GM23248 (cell line): Measurements from ENCODE around the gene SLC5A6. TPM values are rescaled to one million over a fixed set of nuclear protein-coding genes. Genes with fewer than 3 reads are reported as not detected.
"Not testable (repeated sequence)": the region's sequence is repeated elsewhere in the genome, so short reads cannot be mapped to it uniquely, and the experiment has no call there.

Experiments
- DNase-seq: peaks from one replicate; pipeline ENCODE4 v3.0.0-alpha.2; 2015
- H2AFZ ChIP-seq: fragments of 200-600 bp; sonication (generic); 2 replicates; pipeline ENCODE4 v1.6.1; 2016; ENCODE audit warnings: antibody characterized with exemption
- H3F3A ChIP-seq: fragments of 200-600 bp; sonication (generic); 2 replicates; pipeline ENCODE4 v1.6.1; 2016; ENCODE audit warnings: mild to moderate bottlenecking, antibody characterized with exemption, mixed run types; ENCODE audit not compliant: insufficient read depth
- H3K27ac ChIP-seq: fragments of 200-600 bp; sonication (generic); 2 replicates; pipeline ENCODE4 v1.5.1; 2016; ENCODE audit warnings: mild to moderate bottlenecking
- H3K27me3 ChIP-seq: fragments of 200-600 bp; sonication (generic); replicated peaks from 2 replicates; pipeline ENCODE4 v1.6.1; 2016; ENCODE audit warnings: mild to moderate bottlenecking; ENCODE audit not compliant: insufficient read depth
- H3K36me3 ChIP-seq: fragments of 200-600 bp; sonication (generic); 2 replicates; pipeline ENCODE4 v1.6.1; 2016; ENCODE audit warnings: low read depth, mild to moderate bottlenecking
- H3K4me1 ChIP-seq: fragments of 200-600 bp; sonication (generic); 2 replicates; pipeline ENCODE4 v1.6.1; 2016; ENCODE audit warnings: mild to moderate bottlenecking; ENCODE audit not compliant: insufficient read depth
- H3K4me2 ChIP-seq: fragments of 200-600 bp; sonication (generic); one replicate; pipeline ENCODE4 v1.6.1; 2016; ENCODE audit warnings: mild to moderate bottlenecking; ENCODE audit not compliant: unreplicated experiment
- H3K4me3 ChIP-seq: fragments of 200-600 bp; sonication (generic); 2 replicates; pipeline ENCODE4 v1.5.1; 2016; ENCODE audit warnings: mild to moderate bottlenecking
- H3K79me2 ChIP-seq: fragments of 200-600 bp; sonication (generic); 2 replicates; pipeline ENCODE4 v1.6.1; 2016; ENCODE audit warnings: mild to moderate bottlenecking; ENCODE audit not compliant: insufficient read depth
- H3K9ac ChIP-seq: fragments of 200-600 bp; sonication (generic); 2 replicates; pipeline ENCODE4 v1.6.1; 2016; ENCODE audit warnings: mild to moderate bottlenecking
- H3K9me2 ChIP-seq: fragments of 200-600 bp; sonication (generic); 2 replicates; pipeline ENCODE4 v1.6.1; 2016; ENCODE audit warnings: mixed run types, mild to moderate bottlenecking, moderate library complexity; ENCODE audit not compliant: insufficient read depth
- H3K9me3 ChIP-seq: fragments of 200-600 bp; sonication (generic); one replicate; pipeline ENCODE4 v1.6.1; 2017; ENCODE audit warnings: low read depth
- H4K20me1 ChIP-seq: fragments of 200-600 bp; sonication (generic); 2 replicates; pipeline ENCODE4 v1.6.0; 2016; ENCODE audit not compliant: insufficient read depth
- EZH2 ChIP-seq: fragments of 200-600 bp; sonication (generic); IDR thresholded peaks from 2 replicates; pipeline ENCODE4 v1.6.1; 2018; ENCODE audit warnings: antibody characterized with exemption, mild to moderate bottlenecking; ENCODE audit not compliant: insufficient read depth, poor library complexity, severe bottlenecking
- EZH2phosphoT487 ChIP-seq: fragments of 200-600 bp; sonication (generic); IDR thresholded peaks from 2 replicates; pipeline ENCODE4 v1.6.1; 2018; ENCODE audit warnings: antibody characterized with exemption, moderate library complexity, mild to moderate bottlenecking, low read depth; ENCODE audit not compliant: insufficient read depth
- WGBS, 2 experiments: methylation state at CpG; one replicate each; pipeline ENCODE4 v1.1.6; 2015 to 2017; ENCODE audit warnings: low lambda C conversion rate in 2 of 2, low coverage in 1 of 2; ENCODE audit errors: missing lambda C conversion rate in 2 of 2; 5-methylcytosine and 5-hydroxymethylcytosine counted together
- in situ Hi-C: fragments of 300-500 bp; cut with MboI; formaldehyde crosslinking; loops from 2 replicates; pipeline ENCODE4 v1.15.0; 2020
- polyA plus RNA-seq: library from polyadenylated mRNA; unstranded; fragments of >200 nt; fragmentation: Nextera tagmentation; extraction: Ambion mirVana; gene quantifications from 2 replicates; pipeline ENCODE4 v1.2.1, GENCODE V29; 2016
- total RNA-seq: library from RNA; depleted of rRNA; stranded (reverse); fragments of >200 nt; shearing (Covaris generic); gene quantifications from 2 replicates; pipeline ENCODE4 v1.2.3, GENCODE V29; 2014

SLC5A6 gene
- total and polyA plus RNA-seq, 2 experiments from 2014 or later = 9.4 to 13.5 TPM

DNA sequence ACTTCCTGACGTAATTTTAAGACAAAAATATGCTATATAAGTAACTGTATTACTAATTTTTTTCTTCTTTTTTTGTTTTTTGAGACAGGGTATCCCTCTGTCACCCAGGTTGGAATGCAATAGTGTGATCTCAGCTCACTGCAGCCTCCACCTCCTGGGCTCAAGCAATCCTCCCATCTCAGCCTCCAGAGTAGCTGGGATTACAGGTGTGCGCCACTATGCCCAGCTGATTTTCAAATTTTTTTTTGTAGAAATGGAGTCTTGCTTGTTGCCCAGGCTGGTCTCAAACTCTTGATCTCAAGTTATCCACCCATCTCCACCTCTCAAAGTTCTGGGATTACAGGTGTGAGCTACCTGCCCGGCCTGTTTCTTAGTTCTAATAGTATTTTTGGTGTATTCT lies 33.6 kb downstream of the SLC5A6 start:
- Histone ChIP-seq H3K4me1 (peaks cover 25% of the 10 kb centered on the region), H3K9ac (no peak overlapping the region), H3K4me2 (no peak overlapping the region), H3K27me3 (peaks cover 27% of the 10 kb centered on the region), H3F3A (peaks cover 26% of the 10 kb centered on the region), H3K79me2 (no peaks in the 10 kb centered on the region), H3K9me2 (no peaks in the 10 kb centered on the region), H3K9me3 (no peaks in the 10 kb centered on the region), H3K36me3 (no peaks in the 10 kb centered on the region), H4K20me1 (no peaks in the 10 kb centered on the region), H3K27ac (no peak overlapping the region), H3K4me3 (no peak overlapping the region), H2AFZ (no peak overlapping the region)
- TF ChIP-seq EZH2 (no peak), EZH2phosphoT487 (no peak)
- WGBS, 2 experiments = 82 to 83% methylated on average over 3 of the region's 3 CpGs
- in situ Hi-C loops = no loop called here
- DNase-seq = no peak

DNA sequence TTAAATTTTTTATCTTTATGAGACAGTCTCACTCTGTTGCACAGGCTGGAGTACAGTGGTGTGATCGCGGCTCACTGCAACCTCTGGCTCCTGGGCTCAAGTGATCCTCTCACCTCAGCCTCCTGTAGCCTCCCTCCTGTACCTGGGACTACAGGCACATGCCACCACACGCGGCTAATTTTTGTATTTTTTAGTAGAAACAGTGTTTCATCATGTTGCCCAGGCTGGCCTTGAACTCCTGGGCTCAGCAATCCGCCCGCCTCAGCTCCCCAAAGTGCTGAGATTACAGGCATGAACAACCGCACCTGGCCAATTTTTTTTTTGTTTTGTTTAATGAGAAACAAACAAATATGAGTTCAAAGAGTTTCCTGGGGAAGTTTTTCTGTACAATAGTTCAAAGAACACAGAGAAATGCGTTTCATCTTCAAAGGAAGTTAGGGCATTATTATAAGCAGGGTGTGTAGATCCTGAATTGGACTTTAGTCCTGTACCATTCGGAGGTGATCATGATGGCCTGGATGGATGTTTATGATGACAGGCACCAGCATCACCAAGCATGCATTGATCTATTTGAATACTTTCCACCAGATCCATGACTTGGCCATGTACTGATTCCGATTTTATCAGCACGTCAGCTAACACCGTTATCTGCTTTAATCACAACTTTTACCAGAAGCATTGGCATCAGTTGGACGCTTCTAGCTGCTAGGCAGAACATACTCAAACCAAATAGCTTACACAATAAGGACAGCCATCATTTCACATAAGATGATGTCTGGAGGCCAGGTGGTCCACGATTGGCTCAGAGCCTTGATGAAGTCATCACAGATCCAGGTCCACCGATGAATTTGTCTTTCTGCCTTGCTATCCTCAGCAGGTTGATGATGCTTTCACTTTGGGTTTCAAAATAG lies 34.4 kb downstream of the SLC5A6 start:
- in situ Hi-C loops = no loop called here
- TF ChIP-seq EZH2phosphoT487 (no peak), EZH2 (no peak)

DNA sequence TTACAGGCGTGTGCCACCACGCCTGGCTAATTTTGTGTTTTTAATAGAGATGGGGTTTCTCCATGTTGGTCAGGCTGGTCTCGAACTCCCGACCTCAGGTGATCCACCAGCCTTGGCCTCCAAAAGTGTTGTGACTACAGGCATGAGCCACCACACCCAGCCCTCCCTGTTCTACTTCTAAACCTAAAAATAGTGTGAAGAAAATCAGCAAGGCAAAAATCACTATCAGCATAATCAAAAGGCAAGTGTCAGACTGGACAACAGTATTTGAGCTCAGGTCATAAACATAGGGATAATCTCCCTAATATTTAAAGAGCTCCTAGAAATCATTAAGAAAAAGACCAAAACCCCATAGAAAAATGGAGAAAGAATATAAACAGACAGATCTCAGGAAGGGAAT lies 36.3 kb downstream of the SLC5A6 start:
- H3K36me3 ChIP-seq, H3K79me2 ChIP-seq, H3K4me3 ChIP-seq, DNase-seq, H3F3A ChIP-seq, H3K9me2 ChIP-seq, H3K4me1 ChIP-seq, H3K9ac ChIP-seq, H3K9me3 ChIP-seq, H4K20me1 ChIP-seq, H2AFZ ChIP-seq, in situ Hi-C loops, H3K4me2 ChIP-seq, H3K27ac ChIP-seq: not testable (repeated sequence)
- H3K27me3 ChIP-seq = peaks cover 46% of the 10 kb centered on the region
- WGBS, 2 experiments = 57 to 74% methylated on average over 4 of the region's 4 CpGs

More for the DNA sequence above, 34.4 kb downstream of the SLC5A6 start:
- Histone ChIP-seq H3K9me2 (no peaks in the 10 kb centered on the region), H4K20me1 (no peaks in the 10 kb centered on the region), H2AFZ (no peak overlapping the region), H3K79me2 (no peaks in the 10 kb centered on the region), H3K9me3 (no peaks in the 10 kb centered on the region), H3K4me3 (no peak overlapping the region), H3K27me3 (peaks cover 35% of the 10 kb centered on the region), H3F3A (peaks cover 20% of the 10 kb centered on the region), H3K9ac (no peak overlapping the region), H3K4me2 (no peak overlapping the region), H3K36me3 (no peaks in the 10 kb centered on the region), H3K4me1 (peaks cover 19% of the 10 kb centered on the region), H3K27ac (no peak overlapping the region)
- no peak for DNase-seq
- WGBS, 2 experiments = 76 to 81% methylated on average over 15 of the region's 15 CpGs

DNA sequence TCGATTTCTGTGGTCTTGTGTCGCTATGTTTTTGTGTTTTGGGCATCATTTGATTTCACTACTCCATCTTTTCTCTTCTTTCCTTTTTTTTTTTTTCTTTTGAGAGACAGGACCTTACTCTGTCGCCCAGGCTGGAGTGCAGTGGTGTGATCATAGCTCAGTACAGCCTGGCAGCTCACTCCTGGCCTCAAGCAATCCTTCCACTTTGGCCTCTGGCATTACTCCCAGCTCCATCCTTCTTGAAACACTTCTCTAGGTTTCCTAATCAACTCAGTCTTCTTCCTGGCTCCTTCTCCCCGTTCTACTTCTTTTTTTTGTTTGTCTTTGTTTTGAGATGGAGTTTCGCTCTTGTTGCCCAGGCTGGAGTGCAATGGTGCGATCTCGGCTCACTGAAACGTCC lies 36.7 kb downstream of the SLC5A6 start:
- 53 to 56% methylated on average over 8 of the region's 8 CpGs for WGBS, 2 experiments

More for the DNA sequence above, 36.7 kb downstream of the SLC5A6 start:
- H4K20me1 ChIP-seq = no peaks in the 10 kb centered on the region
- H3K4me1 ChIP-seq = peaks cover 5% of the 10 kb centered on the region; the same call in 1 of the 2 replicates
- in situ Hi-C loops = no loop called here
- H3K4me2 ChIP-seq = no peak overlapping the region
- H3K79me2 ChIP-seq = no peaks in the 10 kb centered on the region
- no peaks in the 10 kb centered on the region for H3K36me3 ChIP-seq
- H3K4me3 ChIP-seq = no peak overlapping the region
- no peaks in the 10 kb centered on the region for H3K9me2 ChIP-seq
- DNase-seq = no peak
- peaks cover 51% of the 10 kb centered on the region for H3K27me3 ChIP-seq
- no peak overlapping the region for H3K27ac ChIP-seq
- no peaks in the 10 kb centered on the region for H3F3A ChIP-seq
- H3K9ac ChIP-seq = no peak overlapping the region
- H3K9me3 ChIP-seq = no peaks in the 10 kb centered on the region
- H2AFZ ChIP-seq = no peak overlapping the region
- TF ChIP-seq EZH2 (no peak), EZH2phosphoT487 (no peak)
